ENCODE data around the gene TULP1. TPM values are rescaled to one million over a fixed set of nuclear protein-coding genes. Genes with fewer than 3 reads are reported as not detected.
A peak's percentile ranks its signal among the peaks of the same experiment; 100 is the strongest.

Gene TULP1
- total RNA-seq, 4 donors from 2014 or later, result 0.72 to 0.83 TPM; not detected in 2

GRCh38 chr6:35451354-35452182 lies 61.1 kb downstream of the TULP1 start:
- Histone ChIP-seq H3K4me3 (peak overlapping the region; percentile 74), H3K27ac (no peak overlapping the region), H3K4me1 (peaks cover 43% of the 10 kb centered on the region), H3K36me3 (peaks cover 9% of the 10 kb centered on the region), H3K9me3 (no peaks in the 10 kb centered on the region), H3K27me3 (no peaks in the 10 kb centered on the region)
- WGBS, result 12% methylated on average over 20 of the region's 20 CpGs
- TF ChIP-seq POLR2A (IDR thresholded peaks at IDR 0.05) (no peak), POLR2AphosphoS5 (IDR thresholded peaks at IDR 0.05) (no peak), CTCF (IDR thresholded peaks at IDR 0.05) (no peak), EP300 (IDR thresholded peaks at IDR 0.05) (no peak)
- no peak for DNase-seq (ENCODE audit: low spot score in 2 of 2)

GRCh38 chr6:35449287-35449881 lies 63.3 kb downstream of the TULP1 start:
- H3K36me3 ChIP-seq, result no peaks in the 10 kb centered on the region
- 24% methylated on average over 12 of the region's 14 CpGs for WGBS
- no peaks in the 10 kb centered on the region for H3K27me3 ChIP-seq
- H3K4me1 ChIP-seq, result peaks cover 30% of the 10 kb centered on the region
- no peak overlapping the region for H3K27ac ChIP-seq
- TF ChIP-seq EP300 (IDR thresholded peaks at IDR 0.05), result no peak
- peak; percentile 54 to 64 for TF ChIP-seq CTCF (IDR thresholded peaks at IDR 0.05)
- TF ChIP-seq POLR2A (IDR thresholded peaks at IDR 0.05), result no peak
- TF ChIP-seq POLR2AphosphoS5 (IDR thresholded peaks at IDR 0.05), result no peak
- no peaks in the 10 kb centered on the region for H3K9me3 ChIP-seq
- DNase-seq (ENCODE audit: low spot score in 2 of 2), result no peak
- H3K4me3 ChIP-seq, result no peak overlapping the region

- H3K27ac ChIP-seq, result no peak overlapping the region
- WGBS, result 53% methylated on average over 7 of the region's 7 CpGs
- DNase-seq (ENCODE audit: low spot score in 2 of 2), result no peak
- no peaks in the 10 kb centered on the region for H3K27me3 ChIP-seq
- no peaks in the 10 kb centered on the region for H3K36me3 ChIP-seq
- no peak overlapping the region for H3K4me3 ChIP-seq
- peaks cover 20% of the 10 kb centered on the region for H3K4me1 ChIP-seq
- no peaks in the 10 kb centered on the region for H3K9me3 ChIP-seq
- TF ChIP-seq EP300 (IDR thresholded peaks at IDR 0.05) (no peak), POLR2A (IDR thresholded peaks at IDR 0.05) (no peak), CTCF (IDR thresholded peaks at IDR 0.05) (no peak)
Observed at GRCh38 chr6:35448191-35448590, 64.5 kb downstream of the TULP1 start.

Other genes with a start within 250 kb of the TULP1 start
- gene DEF6, start 215.1 kb downstream of the TULP1 start, total RNA-seq, result 10 to 100 TPM; 28.0 to 99.9 (median 35.5) TPM
- gene PPARD, start 170.3 kb downstream of the TULP1 start, total RNA-seq, result 10 to 100 TPM; 23.4 to 31.4 (median 26.9) TPM
- gene FANCE, start 60.6 kb downstream of the TULP1 start, total RNA-seq, result 10 to 100 TPM; 20.6 to 25.6 (median 21.6) TPM
- 1,000 to 10,000 TPM; 1,092 to 2,148 (median 1,858) TPM for gene RPL10A, start 44.5 kb downstream of the TULP1 start, total RNA-seq
- gene TEAD3, start 15.8 kb downstream of the TULP1 start, total RNA-seq, result 10 to 100 TPM; 39.0 to 55.4 (median 51.5) TPM
- gene FKBP5, start 176.0 kb upstream of the TULP1 start, total RNA-seq, result 100 to 1,000 TPM; 198 to 321 (median 244) TPM
- 1 to 10 TPM in 1 of 4 donors, under 1 TPM in 2, not detected in 1; 0.53 to 1.2 (median 0.55) TPM for gene ARMC12, start 224.1 kb upstream of the TULP1 start, total RNA-seq

All from suprapubic skin (tissue), 4 donors.